WTC11 (cell line): ENCODE results near the gene PATE2. TPM values are rescaled to one million over a fixed set of nuclear protein-coding genes. Genes with fewer than 3 reads are reported as not detected.

ENCODE experiments used
- ATAC-seq: fragments of 200-7000 bp; cut with Tn5 transposase; 2 replicates; pipeline ENCODE4 v1.10.0; 2021; ENCODE audit warnings: mild to moderate bottlenecking, moderate library complexity
- CTCF ChIA-PET: fragments of 300-600 bp; sonication (Branson Sonifier 250); formaldehyde crosslinking; loops from one replicate; lab custom pipeline; 2021; ENCODE audit warnings: antibody characterized with exemption; lab: Charles Lee
- POLR2A ChIA-PET: fragments of 350-600 bp; sonication (Branson Sonifier 250); formaldehyde crosslinking; loops from one replicate; lab custom pipeline; 2021; ENCODE audit warnings: antibody characterized with exemption; lab: Charles Lee
- DNase-seq: peaks from one replicate; pipeline ENCODE4 v3.0.0; 2021; ENCODE audit warnings: low spot score
- H3K27ac Mint-ChIP-seq: 2 replicates; pipeline ENCODE4 v1.8.0; 2021; ENCODE audit warnings: mixed read lengths
- H3K27me3 Mint-ChIP-seq: 2 replicates; pipeline ENCODE4 v1.8.0; 2021; ENCODE audit warnings: low read depth, mild to moderate bottlenecking, moderate library complexity, mixed read lengths
- H3K36me3 Mint-ChIP-seq: 2 replicates; pipeline ENCODE4 v1.8.0; 2021; ENCODE audit warnings: mixed read lengths
- H3K4me1 Mint-ChIP-seq: 2 replicates; pipeline ENCODE4 v1.8.0; 2022; ENCODE audit warnings: mixed read lengths
- H3K4me3 Mint-ChIP-seq: 2 replicates; pipeline ENCODE4 v1.8.0; 2021; ENCODE audit warnings: mild to moderate bottlenecking, moderate library complexity, mixed read lengths
- H3K9me3 Mint-ChIP-seq: 2 replicates; pipeline ENCODE4 v1.8.0; 2021; ENCODE audit warnings: mixed read lengths
- ATF1 ChIP-seq: sonication (generic); formaldehyde crosslinking; IDR thresholded peaks from 2 replicates; pipeline ENCODE4 v1.8.1; 2023; ENCODE audit warnings: mild to moderate bottlenecking, moderate library complexity, missing genetic modification reagents
- CREB1 ChIP-seq: sonication (generic); formaldehyde crosslinking; IDR thresholded peaks from 2 replicates; pipeline ENCODE4 v1.8.0; 2023; ENCODE audit warnings: mild to moderate bottlenecking, missing genetic modification reagents
- ESRRA ChIP-seq: sonication (generic); formaldehyde crosslinking; IDR thresholded peaks from 2 replicates; pipeline ENCODE4 v1.8.1; 2022; ENCODE audit warnings: mild to moderate bottlenecking, missing genetic modification reagents, borderline replicate concordance
- ETV6 ChIP-seq: sonication (generic); formaldehyde crosslinking; IDR thresholded peaks from 2 replicates; pipeline ENCODE4 v1.8.1; 2022; ENCODE audit warnings: mild to moderate bottlenecking, missing genetic modification reagents
- FOXK1 ChIP-seq: sonication (generic); formaldehyde crosslinking; IDR thresholded peaks from 2 replicates; pipeline ENCODE4 v1.8.0; 2022; ENCODE audit warnings: mild to moderate bottlenecking, moderate library complexity, missing genetic modification reagents
- GTF2I ChIP-seq: fragments of 250-450 bp; sonication (Bioruptor Pico); conservative IDR thresholded peaks from 2 replicates; pipeline ENCODE4 v1.4.0; 2021; ENCODE audit warnings: mild to moderate bottlenecking
- HMGA2 ChIP-seq: fragments of 250-450 bp; sonication (Bioruptor Pico); IDR thresholded peaks from 2 replicates; pipeline ENCODE4 v1.4.0; 2021; ENCODE audit warnings: mild to moderate bottlenecking, moderate library complexity
- KAT7 ChIP-seq: sonication (generic); formaldehyde crosslinking; IDR thresholded peaks from 2 replicates; pipeline ENCODE4 v1.8.1; 2023; ENCODE audit warnings: missing genetic modification reagents, mild to moderate bottlenecking, borderline replicate concordance
- NFATC4 ChIP-seq: fragments of 250-450 bp; sonication (Bioruptor Pico); IDR thresholded peaks from 2 replicates; pipeline ENCODE4 v1.9.0; 2021; ENCODE audit warnings: mild to moderate bottlenecking
- NR1H2 ChIP-seq: sonication (generic); formaldehyde crosslinking; IDR thresholded peaks from 2 replicates; pipeline ENCODE4 v1.9.0; 2021; ENCODE audit warnings: mild to moderate bottlenecking, moderate library complexity, missing genetic modification reagents
- PRRX2 ChIP-seq: fragments of 250-450 bp; sonication (Bioruptor Pico); IDR thresholded peaks from 2 replicates; pipeline ENCODE4 v1.8.0; 2021; ENCODE audit warnings: mild to moderate bottlenecking
- RORB ChIP-seq: fragments of 250-450 bp; sonication (Bioruptor Pico); IDR thresholded peaks from 2 replicates; pipeline ENCODE4 v1.9.0; 2021; ENCODE audit warnings: mild to moderate bottlenecking
- SOX15 ChIP-seq: fragments of 250-450 bp; sonication (Bioruptor Pico); IDR thresholded peaks from 2 replicates; pipeline ENCODE4 v1.9.0; 2021; ENCODE audit warnings: mild to moderate bottlenecking
- SP1 ChIP-seq: sonication (generic); formaldehyde crosslinking; conservative IDR thresholded peaks from 2 replicates; pipeline ENCODE4 v1.8.1; 2022; ENCODE audit warnings: missing genetic modification reagents
- TEAD4 ChIP-seq: sonication (generic); formaldehyde crosslinking; IDR thresholded peaks from 2 replicates; pipeline ENCODE4 v1.8.0; 2022; ENCODE audit warnings: mild to moderate bottlenecking, missing genetic modification reagents
- ZNF396 ChIP-seq: fragments of 250-450 bp; sonication (Bioruptor Pico); IDR thresholded peaks from 2 replicates; pipeline ENCODE4 v1.8.0; 2021; ENCODE audit warnings: mild to moderate bottlenecking, moderate library complexity, borderline replicate concordance
- ZNF671 ChIP-seq: fragments of 250-450 bp; sonication (Bioruptor Pico); IDR thresholded peaks from 2 replicates; pipeline ENCODE4 v1.8.0; 2021; ENCODE audit warnings: mild to moderate bottlenecking
- total RNA-seq: library from RNA; stranded (reverse); gene quantifications from 3 replicates; pipeline ENCODE4 v1.2.3, GENCODE V29; 2021
- TF ChIP-seq, protein P1 (sequence below): sonication (generic); formaldehyde crosslinking; IDR thresholded peaks from 2 replicates; pipeline ENCODE4 v1.8.0; 2022; ENCODE audit warnings: mild to moderate bottlenecking, missing genetic modification reagents
- TF ChIP-seq, protein P2 (sequence below): sonication (generic); formaldehyde crosslinking; IDR thresholded peaks from 2 replicates; pipeline ENCODE4 v1.8.1; 2022; ENCODE audit warnings: missing genetic modification reagents, borderline replicate concordance
- TF ChIP-seq, protein P3 (sequence below): fragments of 250-450 bp; sonication (Bioruptor Pico); IDR thresholded peaks from 2 replicates; pipeline ENCODE4 v1.9.0; 2021; ENCODE audit warnings: moderate library complexity, mild to moderate bottlenecking, inconsistent platforms, borderline replicate concordance
- TF ChIP-seq, protein P4 (sequence below): sonication (generic); formaldehyde crosslinking; IDR thresholded peaks from 2 replicates; pipeline ENCODE4 v1.8.1; 2022; ENCODE audit warnings: mild to moderate bottlenecking, missing genetic modification reagents, moderate library complexity, borderline replicate concordance
- TF ChIP-seq, protein P5 (sequence below): fragments of 250-450 bp; sonication (Bioruptor Pico); IDR thresholded peaks from 2 replicates; pipeline ENCODE4 v2.1.2; 2022; ENCODE audit warnings: mild to moderate bottlenecking, moderate library complexity
- TF ChIP-seq, protein P6 (sequence below): sonication (generic); formaldehyde crosslinking; IDR thresholded peaks from 2 replicates; pipeline ENCODE4 v1.8.1; 2022; ENCODE audit warnings: mild to moderate bottlenecking, moderate library complexity, missing genetic modification reagents
- TF ChIP-seq, protein P7 (sequence below): sonication (generic); formaldehyde crosslinking; IDR thresholded peaks from 2 replicates; pipeline ENCODE4 v1.8.1; 2023; ENCODE audit warnings: mild to moderate bottlenecking, missing genetic modification reagents, borderline replicate concordance

Gene PATE2
- total RNA-seq, 1 experiment from 2014 or later = not detected

DNA sequence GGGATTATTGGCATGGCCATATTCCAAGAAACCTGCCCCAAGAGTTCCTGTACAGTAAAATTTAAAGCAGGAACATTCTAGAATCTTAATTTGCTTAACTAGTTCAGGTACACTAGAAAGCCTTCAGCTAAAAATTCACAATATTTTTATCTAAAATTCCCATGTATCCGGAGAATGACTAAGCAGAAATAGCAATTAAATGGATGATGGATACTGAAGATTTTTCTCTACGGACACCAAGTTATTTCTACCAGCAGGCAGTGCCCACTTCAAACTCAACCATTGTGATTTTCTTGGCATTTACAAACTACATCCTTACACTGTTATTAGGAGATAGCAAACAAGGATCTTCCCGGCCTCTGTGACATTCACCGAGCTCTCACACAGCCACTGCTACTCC, 12.2 kb upstream of the PATE2 start (continued):
- TF ChIP-seq, protein P1, sequence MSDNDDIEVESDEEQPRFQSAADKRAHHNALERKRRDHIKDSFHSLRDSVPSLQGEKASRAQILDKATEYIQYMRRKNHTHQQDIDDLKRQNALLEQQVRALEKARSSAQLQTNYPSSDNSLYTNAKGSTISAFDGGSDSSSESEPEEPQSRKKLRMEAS (CRISPR knock-in tag) = no peak
- TF ChIP-seq RORB (CRISPR knock-in tag) (no peak), HMGA2 (CRISPR knock-in tag) (no peak)
- TF ChIP-seq, protein P2, sequence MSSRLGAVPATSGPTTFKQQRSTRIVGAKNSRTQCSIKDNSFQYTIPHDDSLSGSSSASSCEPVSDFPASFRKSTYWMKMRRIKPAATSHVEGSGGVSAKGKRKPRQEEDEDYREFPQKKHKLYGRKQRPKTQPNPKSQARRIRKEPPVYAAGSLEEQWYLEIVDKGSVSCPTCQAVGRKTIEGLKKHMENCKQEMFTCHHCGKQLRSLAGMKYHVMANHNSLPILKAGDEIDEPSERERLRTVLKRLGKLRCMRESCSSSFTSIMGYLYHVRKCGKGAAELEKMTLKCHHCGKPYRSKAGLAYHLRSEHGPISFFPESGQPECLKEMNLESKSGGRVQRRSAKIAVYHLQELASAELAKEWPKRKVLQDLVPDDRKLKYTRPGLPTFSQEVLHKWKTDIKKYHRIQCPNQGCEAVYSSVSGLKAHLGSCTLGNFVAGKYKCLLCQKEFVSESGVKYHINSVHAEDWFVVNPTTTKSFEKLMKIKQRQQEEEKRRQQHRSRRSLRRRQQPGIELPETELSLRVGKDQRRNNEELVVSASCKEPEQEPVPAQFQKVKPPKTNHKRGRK = no peak

DNA sequence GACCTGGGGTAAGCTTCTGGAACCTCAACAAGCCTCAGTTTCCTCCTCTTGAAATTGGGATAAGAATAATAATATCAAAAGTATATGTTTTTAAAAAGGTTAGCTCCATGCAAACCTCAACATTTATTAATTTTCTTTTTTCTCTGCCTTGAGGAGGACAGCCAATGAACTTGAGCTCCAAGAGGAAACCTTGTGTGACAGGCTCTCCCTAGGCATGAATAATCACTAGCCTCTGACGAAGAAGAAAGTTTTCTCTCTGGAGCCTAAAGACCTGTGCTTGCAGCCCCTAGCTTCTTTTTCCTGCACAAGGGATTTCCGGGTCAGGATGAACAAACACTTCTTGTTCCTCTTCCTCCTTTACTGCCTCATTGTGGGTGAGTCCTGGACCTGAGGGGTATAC, 9.2 kb upstream of the PATE2 start, which contains the start of gene PATE3:
Gene PATE3 (plus strand): TSS at position 301 of the 400 bp plus-strand sequence. CDS start 25 bp downstream, at position 326.
- Mint-ChIP-seq H3K9me3 (peaks cover 6% of the 10 kb centered on the region), H3K36me3 (no peaks in the 10 kb centered on the region), H3K27ac (no peak within 1 kb of the TSS), H3K27me3 (peaks cover 17% of the 10 kb centered on the region), H3K4me3 (no peak within 1 kb of the TSS), H3K4me1 (no peaks in the 10 kb centered on the region)
- DNase-seq (no peak), ATAC-seq (no peak)
- TF ChIP-seq, protein P3, sequence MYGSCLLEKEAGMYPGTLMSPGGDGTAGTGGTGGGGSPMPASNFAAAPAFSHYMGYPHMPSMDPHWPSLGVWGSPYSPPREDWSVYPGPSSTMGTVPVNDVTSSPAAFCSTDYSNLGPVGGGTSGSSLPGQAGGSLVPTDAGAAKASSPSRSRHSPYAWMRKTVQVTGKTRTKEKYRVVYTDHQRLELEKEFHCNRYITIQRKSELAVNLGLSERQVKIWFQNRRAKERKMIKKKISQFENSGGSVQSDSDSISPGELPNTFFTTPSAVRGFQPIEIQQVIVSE (CRISPR knock-in tag) = no peak
- TF ChIP-seq CREB1 (CRISPR knock-in tag) = no peak
- no peak for TF ChIP-seq SP1 (CRISPR knock-in tag)
- no peak for TF ChIP-seq TEAD4 (CRISPR knock-in tag)
- ChIA-PET POLR2A (no interaction called here), CTCF (no interaction called here)

DNA sequence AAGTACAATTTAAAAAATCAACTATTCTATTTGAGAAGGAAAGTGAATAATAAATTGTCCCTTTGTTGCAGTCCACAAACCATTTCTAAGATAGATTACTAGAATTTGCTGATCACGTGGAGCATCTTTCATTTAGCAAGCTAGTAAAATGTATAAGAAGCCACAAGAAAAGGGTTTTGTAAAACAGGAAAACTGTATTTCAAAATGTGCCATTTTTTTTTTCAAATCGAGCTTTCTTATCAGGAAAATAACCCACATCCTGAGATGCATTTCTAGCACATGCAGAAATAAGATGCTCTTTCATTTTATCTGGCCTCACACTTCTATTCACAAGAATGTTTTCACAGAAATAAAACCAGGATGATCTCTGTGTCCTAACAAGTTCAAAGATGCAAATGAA, 6.0 kb upstream of the PATE2 start:
- H3K9me3 Mint-ChIP-seq = peaks cover 8% of the 10 kb centered on the region; the same call in 1 of the 2 replicates
- POLR2A ChIA-PET = no interaction called here
- peaks cover 36% of the 10 kb centered on the region for H3K27me3 Mint-ChIP-seq
- no peaks in the 10 kb centered on the region for H3K36me3 Mint-ChIP-seq
- H3K4me3 Mint-ChIP-seq = no peak overlapping the region
- ATAC-seq (no peak), DNase-seq (no peak)
- TF ChIP-seq ZNF671 (CRISPR knock-in tag) (no peak), HMGA2 (CRISPR knock-in tag) (no peak), SOX15 (CRISPR knock-in tag) (no peak), ATF1 (no peak), ZNF396 (CRISPR knock-in tag) (no peak), NR1H2 (CRISPR knock-in tag) (no peak), NFATC4 (CRISPR knock-in tag) (no peak), ESRRA (no peak), KAT7 (no peak), PRRX2 (CRISPR knock-in tag) (no peak), GTF2I (CRISPR knock-in tag) (no peak), FOXK1 (CRISPR knock-in tag) (no peak), ETV6 (CRISPR knock-in tag) (no peak)
- TF ChIP-seq, protein P4, sequence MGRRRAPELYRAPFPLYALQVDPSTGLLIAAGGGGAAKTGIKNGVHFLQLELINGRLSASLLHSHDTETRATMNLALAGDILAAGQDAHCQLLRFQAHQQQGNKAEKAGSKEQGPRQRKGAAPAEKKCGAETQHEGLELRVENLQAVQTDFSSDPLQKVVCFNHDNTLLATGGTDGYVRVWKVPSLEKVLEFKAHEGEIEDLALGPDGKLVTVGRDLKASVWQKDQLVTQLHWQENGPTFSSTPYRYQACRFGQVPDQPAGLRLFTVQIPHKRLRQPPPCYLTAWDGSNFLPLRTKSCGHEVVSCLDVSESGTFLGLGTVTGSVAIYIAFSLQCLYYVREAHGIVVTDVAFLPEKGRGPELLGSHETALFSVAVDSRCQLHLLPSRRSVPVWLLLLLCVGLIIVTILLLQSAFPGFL (CRISPR knock-in tag) = no peak
- TF ChIP-seq, protein P5, sequence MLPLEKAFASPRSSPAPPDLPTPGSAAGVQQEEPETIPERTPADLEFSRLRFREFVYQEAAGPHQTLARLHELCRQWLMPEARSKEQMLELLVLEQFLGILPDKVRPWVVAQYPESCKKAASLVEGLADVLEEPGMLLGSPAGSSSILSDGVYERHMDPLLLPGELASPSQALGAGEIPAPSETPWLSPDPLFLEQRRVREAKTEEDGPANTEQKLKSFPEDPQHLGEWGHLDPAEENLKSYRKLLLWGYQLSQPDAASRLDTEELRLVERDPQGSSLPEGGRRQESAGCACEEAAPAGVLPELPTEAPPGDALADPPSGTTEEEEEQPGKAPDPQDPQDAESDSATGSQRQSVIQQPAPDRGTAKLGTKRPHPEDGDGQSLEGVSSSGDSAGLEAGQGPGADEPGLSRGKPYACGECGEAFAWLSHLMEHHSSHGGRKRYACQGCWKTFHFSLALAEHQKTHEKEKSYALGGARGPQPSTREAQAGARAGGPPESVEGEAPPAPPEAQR (CRISPR knock-in tag) = no peak
- TF ChIP-seq, protein P6, sequence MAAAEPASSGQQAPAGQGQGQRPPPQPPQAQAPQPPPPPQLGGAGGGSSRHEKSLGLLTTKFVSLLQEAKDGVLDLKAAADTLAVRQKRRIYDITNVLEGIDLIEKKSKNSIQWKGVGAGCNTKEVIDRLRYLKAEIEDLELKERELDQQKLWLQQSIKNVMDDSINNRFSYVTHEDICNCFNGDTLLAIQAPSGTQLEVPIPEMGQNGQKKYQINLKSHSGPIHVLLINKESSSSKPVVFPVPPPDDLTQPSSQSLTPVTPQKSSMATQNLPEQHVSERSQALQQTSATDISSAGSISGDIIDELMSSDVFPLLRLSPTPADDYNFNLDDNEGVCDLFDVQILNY (CRISPR knock-in tag) = no peak
- TF ChIP-seq, protein P7, sequence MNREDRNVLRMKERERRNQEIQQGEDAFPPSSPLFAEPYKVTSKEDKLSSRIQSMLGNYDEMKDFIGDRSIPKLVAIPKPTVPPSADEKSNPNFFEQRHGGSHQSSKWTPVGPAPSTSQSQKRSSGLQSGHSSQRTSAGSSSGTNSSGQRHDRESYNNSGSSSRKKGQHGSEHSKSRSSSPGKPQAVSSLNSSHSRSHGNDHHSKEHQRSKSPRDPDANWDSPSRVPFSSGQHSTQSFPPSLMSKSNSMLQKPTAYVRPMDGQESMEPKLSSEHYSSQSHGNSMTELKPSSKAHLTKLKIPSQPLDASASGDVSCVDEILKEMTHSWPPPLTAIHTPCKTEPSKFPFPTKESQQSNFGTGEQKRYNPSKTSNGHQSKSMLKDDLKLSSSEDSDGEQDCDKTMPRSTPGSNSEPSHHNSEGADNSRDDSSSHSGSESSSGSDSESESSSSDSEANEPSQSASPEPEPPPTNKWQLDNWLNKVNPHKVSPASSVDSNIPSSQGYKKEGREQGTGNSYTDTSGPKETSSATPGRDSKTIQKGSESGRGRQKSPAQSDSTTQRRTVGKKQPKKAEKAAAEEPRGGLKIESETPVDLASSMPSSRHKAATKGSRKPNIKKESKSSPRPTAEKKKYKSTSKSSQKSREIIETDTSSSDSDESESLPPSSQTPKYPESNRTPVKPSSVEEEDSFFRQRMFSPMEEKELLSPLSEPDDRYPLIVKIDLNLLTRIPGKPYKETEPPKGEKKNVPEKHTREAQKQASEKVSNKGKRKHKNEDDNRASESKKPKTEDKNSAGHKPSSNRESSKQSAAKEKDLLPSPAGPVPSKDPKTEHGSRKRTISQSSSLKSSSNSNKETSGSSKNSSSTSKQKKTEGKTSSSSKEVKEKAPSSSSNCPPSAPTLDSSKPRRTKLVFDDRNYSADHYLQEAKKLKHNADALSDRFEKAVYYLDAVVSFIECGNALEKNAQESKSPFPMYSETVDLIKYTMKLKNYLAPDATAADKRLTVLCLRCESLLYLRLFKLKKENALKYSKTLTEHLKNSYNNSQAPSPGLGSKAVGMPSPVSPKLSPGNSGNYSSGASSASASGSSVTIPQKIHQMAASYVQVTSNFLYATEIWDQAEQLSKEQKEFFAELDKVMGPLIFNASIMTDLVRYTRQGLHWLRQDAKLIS = no peak
- H3K27ac Mint-ChIP-seq = no peak overlapping the region
- CTCF ChIA-PET = no interaction called here
- no peaks in the 10 kb centered on the region for H3K4me1 Mint-ChIP-seq
